HepG2 (cell line): ENCODE measurements around the gene RASD1. TPM values are rescaled to one million over a fixed set of nuclear protein-coding genes. Genes with fewer than 3 reads are reported as not detected.

ENCODE experiments used
- ATAC-seq: fragments of 200-7000 bp; cut with Tn5 transposase; 3 replicates; pipeline ENCODE4 v1.9.1; 2020; ENCODE audit warnings: mild to moderate bottlenecking, moderate library complexity
- BruUV-seq: library from RNA; stranded (reverse); fragments of 400-500 nt; replicated peaks from 2 replicates; lab custom pipeline; 2021; lab: Mats Ljungman, UMichigan
- CTCF ChIA-PET: fragments of 300-600 bp; formaldehyde crosslinking; extraction: SDS; loops from one replicate; lab custom pipeline; 2021; ENCODE audit warnings: low total read pairs, inconsistent platforms, low intra/inter-chr PET ratio; lab: Yijun Ruan, JAX
- POLR2A ChIA-PET: fragments of 350-600 bp; sonication (Branson Sonifier 250); formaldehyde crosslinking; loops from one replicate; lab custom pipeline; 2020; ENCODE audit warnings: antibody characterized with exemption, inconsistent platforms; lab: Yijun Ruan, JAX
- DNase-seq: peaks from one replicate; pipeline ENCODE4 v3.0.0-alpha.2; 2015; ENCODE audit warnings: low spot score
- FAIRE-seq: peaks from 3 replicates; lab custom pipeline; 2011; peaks lifted over from hg19 to GRCh38; lab: Jason Lieb, UNC
- H2AFZ ChIP-seq: one replicate; pipeline ENCODE4 v1.6.1; 2011; ENCODE audit warnings: low read length, inconsistent platforms
- H3K27ac ChIP-seq: fragments of 300-600 bp; 3 replicates; pipeline ENCODE4 v1.8.0; 2011; ENCODE audit warnings: mixed run types, mild to moderate bottlenecking, mixed read lengths, low read length, inconsistent platforms; ENCODE audit not compliant: insufficient read depth; ENCODE audit errors: extremely low read length
- H3K27me3 ChIP-seq, 2 experiments: fragments of 200-600 bp in 1 of 2; 2 replicates in 1 of 2; 3 replicates in 1 of 2; pipeline versions ENCODE4 v1.6.0 to v1.8.0; 2011; ENCODE audit warnings: low read length in 2 of 2, mild to moderate bottlenecking in 2 of 2, moderate library complexity in 2 of 2, inconsistent platforms in 1 of 2; ENCODE audit not compliant: insufficient read depth in 2 of 2, control insufficient read depth in 1 of 2
- H3K36me3 ChIP-seq, 2 experiments: fragments of 200-600 bp in 1 of 2; replicated peaks in 1 of 2; 2 replicates in 1 of 2; 3 replicates in 1 of 2; pipeline versions ENCODE4 v1.5.1 to v1.8.0; 2011; ENCODE audit warnings: low read length in 2 of 2, inconsistent platforms in 1 of 2; ENCODE audit not compliant: insufficient read depth in 2 of 2, control insufficient read depth in 1 of 2
- H3K4me1 ChIP-seq: 2 replicates; pipeline ENCODE4 v1.5.1; 2012; ENCODE audit warnings: low read length, inconsistent platforms; ENCODE audit not compliant: insufficient read depth
- H3K4me2 ChIP-seq: 2 replicates; pipeline ENCODE4 v1.6.0; 2011; ENCODE audit warnings: low read depth, low read length, inconsistent platforms
- H3K4me3 ChIP-seq, 3 experiments: fragments of 200-600 bp in 1 of 3; sonication (generic), shearing (Covaris generic) in 1 of 3; replicated peaks in 1 of 3; 2 replicates each; pipeline ENCODE4 v1.5.1; 2011 to 2016; ENCODE audit warnings: low read length in 3 of 3, inconsistent platforms in 2 of 3, low read depth in 2 of 3, mild to moderate bottlenecking in 2 of 3, control low read depth in 1 of 3, mixed read lengths in 1 of 3; ENCODE audit not compliant: insufficient read depth in 1 of 3
- H3K79me2 ChIP-seq: one replicate; pipeline ENCODE4 v1.6.1; 2011; ENCODE audit warnings: low read length, inconsistent platforms; ENCODE audit not compliant: insufficient read depth
- H3K9ac ChIP-seq: 2 replicates; pipeline ENCODE4 v1.6.0; 2011; ENCODE audit warnings: mild to moderate bottlenecking, low read depth, low read length, inconsistent platforms; ENCODE audit not compliant: insufficient read depth
- H3K9me3 ChIP-seq: 2 replicates; pipeline ENCODE4 v1.5.1; 2012; ENCODE audit warnings: mild to moderate bottlenecking, low read length
- H4K20me1 ChIP-seq: 2 replicates; pipeline ENCODE4 v1.6.0; 2011; ENCODE audit warnings: inconsistent platforms, mild to moderate bottlenecking, low read length, moderate library complexity; ENCODE audit not compliant: insufficient read depth
- AGO1 ChIP-seq: fragments of 200-400 bp; formaldehyde crosslinking; IDR thresholded peaks from 2 replicates; pipeline ENCODE4 v1.6.1; 2017; ENCODE audit warnings: mild to moderate bottlenecking, low read depth, low read length, moderate library complexity; ENCODE audit not compliant: poor library complexity, severe bottlenecking
- JDP2 ChIP-seq: sonication (generic); formaldehyde crosslinking; IDR thresholded peaks from 2 replicates; pipeline ENCODE4 v1.8.1; 2022; ENCODE audit warnings: missing genetic modification reagents, borderline replicate concordance
- JUN ChIP-seq: sonication (generic); formaldehyde crosslinking; IDR thresholded peaks from 2 replicates; pipeline ENCODE4 v1.4.0; 2020; ENCODE audit warnings: mild to moderate bottlenecking, missing genetic modification reagents
- MEF2D ChIP-seq: sonication (generic); formaldehyde crosslinking; IDR thresholded peaks from 2 replicates; pipeline ENCODE4 v1.5.1; 2020; ENCODE audit warnings: mild to moderate bottlenecking, missing genetic modification reagents
- NFATC3 ChIP-seq: sonication (generic); formaldehyde crosslinking; IDR thresholded peaks from 2 replicates; pipeline ENCODE4 v1.5.1; 2020; ENCODE audit warnings: mild to moderate bottlenecking, missing genetic modification reagents
- NFKB2 ChIP-seq: sonication (generic); formaldehyde crosslinking; IDR thresholded peaks from 2 replicates; pipeline ENCODE4 v1.4.0; 2020; ENCODE audit warnings: missing genetic modification reagents, borderline replicate concordance
- ZNF225 ChIP-seq: sonication (generic); formaldehyde crosslinking; IDR thresholded peaks from 2 replicates; pipeline ENCODE4 v1.4.0; 2020; ENCODE audit warnings: mild to moderate bottlenecking, missing genetic modification reagents
- ZNF891 ChIP-seq: sonication (generic); formaldehyde crosslinking; IDR thresholded peaks from 2 replicates; pipeline ENCODE4 v1.5.0; 2020; ENCODE audit warnings: mild to moderate bottlenecking, missing genetic modification reagents
- WGBS: methylation state at CpG from one replicate; pipeline ENCODE4 v1.1.6; 2017; ENCODE audit warnings: low lambda C conversion rate; 5-methylcytosine and 5-hydroxymethylcytosine counted together
- in situ Hi-C: cut with HindIII; loops from 2 replicates; pipeline ENCODE4 v1.10.0; 2017; ENCODE audit warnings: low pct_unique_long_range_greater_than_20kb; ENCODE audit not compliant: extremely low pct_ligation_motif_present
- intact Hi-C: fragments of 100-400 bp; cut with micrococcal nuclease; formaldehyde crosslinking; loops from one replicate; pipeline ENCODE4 v1.10.0; 2022; ENCODE audit not compliant: unreplicated experiment
- polyA plus RNA-seq, 8 experiments: library from polyadenylated mRNA; depleted of rRNA in 3 of 8; stranded (reverse) in 7 of 8; unstranded in 1 of 8; fragments of >200 nt; fragmentation: Illumina TruSeq in 4 of 8; extraction: Trizol in 4 of 8; gene quantifications; 2 replicates each; pipeline versions ENCODE4 v1.2.1 to v1.2.3, GENCODE V29; 2011 to 2016; ENCODE audit warnings: low read depth in 4 of 8, missing spikeins in 1 of 8, mixed read lengths in 1 of 8; ENCODE audit not compliant: insufficient read depth in 1 of 8
- total RNA-seq, 5 experiments: library from RNA; depleted of rRNA; stranded (reverse); fragments of >200 nt; fragmentation: Illumina TruSeq; extraction: Trizol; gene quantifications; 2 replicates each; pipeline ENCODE4 v1.2.3, GENCODE V29; 2016; ENCODE audit warnings: low read depth in 1 of 5
- TF ChIP-seq, protein P1 (sequence below), 2 experiments: fragments of 450-650 bp in 1 of 2; sonication (generic) in 1 of 2; formaldehyde crosslinking in 1 of 2; IDR thresholded peaks; 2 replicates each; pipeline versions ENCODE4 v1.6.1 to v1.8.0; 2016 to 2022; ENCODE audit warnings: antibody characterized with exemption in 1 of 2, mild to moderate bottlenecking in 1 of 2, missing genetic modification reagents in 1 of 2
- TF ChIP-seq, protein P2 (sequence below): sonication (generic); formaldehyde crosslinking; IDR thresholded peaks from 2 replicates; pipeline ENCODE4 v1.5.0; 2020; ENCODE audit warnings: mild to moderate bottlenecking, missing genetic modification reagents

Gene RASD1
- total and polyA plus RNA-seq, 2 of the 13 experiments (the other 11 are each of a cell fraction or from before 2014, with no cell fraction given): 1.6 to 4.2 TPM

DNA sequence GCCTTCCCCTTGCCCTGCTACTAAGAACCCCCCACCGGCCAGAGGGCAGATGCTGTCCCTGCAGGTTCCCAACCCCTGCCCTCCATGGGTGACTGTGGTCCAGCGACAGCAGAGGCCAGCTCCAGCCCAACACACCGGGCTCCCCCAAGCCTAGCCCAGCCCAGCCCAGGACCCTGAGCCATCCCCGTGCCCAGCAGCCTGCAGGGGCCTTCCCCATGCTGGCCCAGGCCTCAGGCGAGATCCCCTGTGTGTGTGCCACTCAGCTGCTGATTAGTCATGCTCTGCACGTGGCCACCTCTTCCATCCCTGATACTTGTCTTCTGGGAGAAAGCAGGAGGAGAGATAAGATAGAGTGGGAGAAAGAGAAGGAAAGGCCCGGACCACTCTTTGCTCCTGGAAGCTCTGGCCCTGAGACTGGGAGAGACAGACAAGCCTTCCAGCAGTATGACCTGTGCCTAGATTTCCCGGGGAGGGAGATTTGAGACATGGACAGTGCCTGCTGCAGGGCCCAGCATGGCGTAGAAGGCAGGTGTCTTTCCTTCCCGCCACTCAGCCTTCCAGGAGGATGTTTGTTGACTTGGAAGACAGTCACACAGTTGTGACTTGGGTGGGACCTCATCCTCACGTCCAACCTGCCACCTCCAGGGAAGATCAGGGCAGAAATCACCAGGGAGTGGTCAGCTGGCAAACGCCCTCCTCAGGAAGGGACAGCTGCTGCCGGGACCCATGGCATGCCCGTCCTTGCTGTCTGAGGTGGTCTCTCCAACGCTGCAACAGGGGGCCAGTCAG lies 41.3 kb upstream of the RASD1 start:
- Histone ChIP-seq H3K9me3 (no peaks in the 10 kb centered on the region), H3K27me3 (no peaks in the 10 kb centered on the region), H3K79me2 (no peaks in the 10 kb centered on the region), H3K4me3 (no peak overlapping the region), H2AFZ (no peak overlapping the region), H4K20me1 (peaks cover 4% of the 10 kb centered on the region; the same call in 1 of the 2 replicates), H3K36me3 (no peaks in the 10 kb centered on the region), H3K4me2 (no peak overlapping the region), H3K4me1 (peaks cover 75% of the 10 kb centered on the region), H3K27ac (peak overlapping the region; percentile 72), H3K9ac (no peak overlapping the region)
- no TSS peak for BruUV-seq
- 86% methylated on average over 12 of the region's 15 CpGs for WGBS
- intact Hi-C loops: loop anchor here (2.0 to 5.0 kb wide), 2 partner anchors 35 to 41 kb away; partner anchors contain the start of gene RASD1
- in situ Hi-C loops: no loop called here
- POLR2A ChIA-PET: interaction anchor here (1.0 to 2.9 kb wide), 9 partner anchors 9 to 91 kb away, joined by 3 to 47 read pairs (median 9); partner anchors contain the start of gene RASD1
- DNase-seq: no peak
- FAIRE-seq: no peak
- CTCF ChIA-PET: no interaction called here
- ATAC-seq: no peak
- TF ChIP-seq, protein P1, sequence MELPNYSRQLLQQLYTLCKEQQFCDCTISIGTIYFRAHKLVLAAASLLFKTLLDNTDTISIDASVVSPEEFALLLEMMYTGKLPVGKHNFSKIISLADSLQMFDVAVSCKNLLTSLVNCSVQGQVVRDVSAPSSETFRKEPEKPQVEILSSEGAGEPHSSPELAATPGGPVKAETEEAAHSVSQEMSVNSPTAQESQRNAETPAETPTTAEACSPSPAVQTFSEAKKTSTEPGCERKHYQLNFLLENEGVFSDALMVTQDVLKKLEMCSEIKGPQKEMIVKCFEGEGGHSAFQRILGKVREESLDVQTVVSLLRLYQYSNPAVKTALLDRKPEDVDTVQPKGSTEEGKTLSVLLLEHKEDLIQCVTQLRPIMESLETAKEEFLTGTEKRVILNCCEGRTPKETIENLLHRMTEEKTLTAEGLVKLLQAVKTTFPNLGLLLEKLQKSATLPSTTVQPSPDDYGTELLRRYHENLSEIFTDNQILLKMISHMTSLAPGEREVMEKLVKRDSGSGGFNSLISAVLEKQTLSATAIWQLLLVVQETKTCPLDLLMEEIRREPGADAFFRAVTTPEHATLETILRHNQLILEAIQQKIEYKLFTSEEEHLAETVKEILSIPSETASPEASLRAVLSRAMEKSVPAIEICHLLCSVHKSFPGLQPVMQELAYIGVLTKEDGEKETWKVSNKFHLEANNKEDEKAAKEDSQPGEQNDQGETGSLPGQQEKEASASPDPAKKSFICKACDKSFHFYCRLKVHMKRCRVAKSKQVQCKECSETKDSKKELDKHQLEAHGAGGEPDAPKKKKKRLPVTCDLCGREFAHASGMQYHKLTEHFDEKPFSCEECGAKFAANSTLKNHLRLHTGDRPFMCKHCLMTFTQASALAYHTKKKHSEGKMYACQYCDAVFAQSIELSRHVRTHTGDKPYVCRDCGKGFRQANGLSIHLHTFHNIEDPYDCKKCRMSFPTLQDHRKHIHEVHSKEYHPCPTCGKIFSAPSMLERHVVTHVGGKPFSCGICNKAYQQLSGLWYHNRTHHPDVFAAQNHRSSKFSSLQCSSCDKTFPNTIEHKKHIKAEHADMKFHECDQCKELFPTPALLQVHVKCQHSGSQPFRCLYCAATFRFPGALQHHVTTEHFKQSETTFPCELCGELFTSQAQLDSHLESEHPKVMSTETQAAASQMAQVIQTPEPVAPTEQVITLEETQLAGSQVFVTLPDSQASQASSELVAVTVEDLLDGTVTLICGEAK (IDR thresholded peaks at IDR 0.05): no peak
- TF ChIP-seq, protein P1 (CRISPR knock-in tag; IDR thresholded peaks at IDR 0.05): no peak
- TF ChIP-seq, protein P2, sequence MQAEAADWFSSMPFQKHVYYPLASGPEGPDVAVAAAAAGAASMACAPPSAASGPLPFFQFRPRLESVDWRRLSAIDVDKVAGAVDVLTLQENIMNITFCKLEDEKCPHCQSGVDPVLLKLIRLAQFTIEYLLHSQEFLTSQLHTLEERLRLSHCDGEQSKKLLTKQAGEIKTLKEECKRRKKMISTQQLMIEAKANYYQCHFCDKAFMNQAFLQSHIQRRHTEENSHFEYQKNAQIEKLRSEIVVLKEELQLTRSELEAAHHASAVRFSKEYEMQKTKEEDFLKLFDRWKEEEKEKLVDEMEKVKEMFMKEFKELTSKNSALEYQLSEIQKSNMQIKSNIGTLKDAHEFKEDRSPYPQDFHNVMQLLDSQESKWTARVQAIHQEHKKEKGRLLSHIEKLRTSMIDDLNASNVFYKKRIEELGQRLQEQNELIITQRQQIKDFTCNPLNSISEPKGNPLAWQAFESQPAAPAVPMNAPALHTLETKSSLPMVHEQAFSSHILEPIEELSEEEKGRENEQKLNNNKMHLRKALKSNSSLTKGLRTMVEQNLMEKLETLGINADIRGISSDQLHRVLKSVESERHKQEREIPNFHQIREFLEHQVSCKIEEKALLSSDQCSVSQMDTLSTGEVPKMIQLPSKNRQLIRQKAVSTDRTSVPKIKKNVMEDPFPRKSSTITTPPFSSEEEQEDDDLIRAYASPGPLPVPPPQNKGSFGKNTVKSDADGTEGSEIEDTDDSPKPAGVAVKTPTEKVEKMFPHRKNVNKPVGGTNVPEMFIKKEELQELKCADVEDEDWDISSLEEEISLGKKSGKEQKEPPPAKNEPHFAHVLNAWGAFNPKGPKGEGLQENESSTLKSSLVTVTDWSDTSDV: 0 out of 2 replicates have a peak, but pooled peaks have one; percentile 4
- TF ChIP-seq MEF2D (CRISPR knock-in tag) (no peak), ZNF225 (CRISPR knock-in tag) (peak; percentile 36; the same call in 1 of the 2 replicates), NFATC3 (CRISPR knock-in tag) (no peak), JUN (CRISPR knock-in tag) (0 out of 2 replicates have a peak, but pooled peaks have one; percentile 54), NFKB2 (0 out of 2 replicates have a peak, but pooled peaks have one; percentile 2), JDP2 (CRISPR knock-in tag) (no peak), AGO1 (no peak), ZNF891 (CRISPR knock-in tag) (peak; percentile 11; the same call in 1 of the 2 replicates)
